CD14-positive monocyte (primary cell): ENCODE measurements around the gene SSU72. TPM values are rescaled to one million over a fixed set of nuclear protein-coding genes. Genes with fewer than 3 reads are reported as not detected.
"Not testable (repeated sequence)": the region's sequence is repeated elsewhere in the genome, so short reads cannot be mapped to it uniquely, and the experiment has no call there.

Experiments used
- DNase-seq, 3 donors: peaks; one replicate each; pipeline ENCODE4 v3.0.0-alpha.2; 2011 to 2022
- H2AFZ ChIP-seq: 2 replicates; pipeline ENCODE4 v1.6.0; 2012; ENCODE audit warnings: mild to moderate bottlenecking, low read depth, low read length, inconsistent platforms; ENCODE audit not compliant: insufficient read depth, poor library complexity, severe bottlenecking
- H3K27ac ChIP-seq, 2 donors: 1 replicate in 1 of 2; 2 replicates in 1 of 2; pipeline ENCODE4 v1.5.1; 2012 to 2013; ENCODE audit warnings: low read length in 2 of 2, control low read depth in 1 of 2, inconsistent platforms in 1 of 2, low read depth in 1 of 2, mild to moderate bottlenecking in 1 of 2
- H3K27me3 ChIP-seq, 2 donors: one replicate each; pipeline versions ENCODE4 v1.6.0 to v1.6.1; 2011 to 2013; ENCODE audit warnings: low read length in 2 of 2; ENCODE audit not compliant: control insufficient read depth in 2 of 2, insufficient read depth in 2 of 2
- H3K36me3 ChIP-seq, 2 donors: replicated peaks in 1 of 2; 1 replicate in 1 of 2; 2 replicates in 1 of 2; pipeline versions ENCODE4 v1.5.1 to v1.6.1; 2012 to 2013; ENCODE audit warnings: low read length in 2 of 2, control low read depth in 1 of 2, inconsistent platforms in 1 of 2, mild to moderate bottlenecking in 1 of 2; ENCODE audit not compliant: insufficient read depth in 2 of 2, control insufficient read depth in 1 of 2
- H3K4me1 ChIP-seq, 2 donors: 1 replicate in 1 of 2; 2 replicates in 1 of 2; pipeline versions ENCODE4 v1.5.1 to v1.6.1; 2012 to 2013; ENCODE audit warnings: low read length in 2 of 2, control low read depth in 1 of 2, inconsistent platforms in 1 of 2, mild to moderate bottlenecking in 1 of 2, moderate library complexity in 1 of 2; ENCODE audit not compliant: insufficient read depth in 2 of 2, control insufficient read depth in 1 of 2
- H3K4me2 ChIP-seq: replicated peaks from 2 replicates; pipeline ENCODE3; 2012; ENCODE audit warnings: low read length, moderate library complexity, mild to moderate bottlenecking; ENCODE audit not compliant: poor library complexity, severe bottlenecking; ENCODE audit errors: extremely low read depth
- H3K4me3 ChIP-seq, 3 experiments: fragments of 200-600 bp in 1 of 3; sonication (generic) in 1 of 3; replicated peaks in 1 of 3; 1 replicate in 2 of 3; 2 replicates in 1 of 3; pipeline ENCODE4 v1.5.1; 2011 to 2013; ENCODE audit warnings: low read length in 3 of 3, mild to moderate bottlenecking in 3 of 3, control low read depth in 2 of 3, low read depth in 2 of 3, inconsistent platforms in 1 of 3, moderate library complexity in 1 of 3
- H3K79me2 ChIP-seq: 2 replicates; pipeline ENCODE4 v1.6.0; 2012; ENCODE audit warnings: mild to moderate bottlenecking, control low read depth, inconsistent platforms, low read length, moderate library complexity; ENCODE audit not compliant: insufficient read depth
- H3K9ac ChIP-seq: 2 replicates; pipeline ENCODE4 v1.6.0; 2017; ENCODE audit warnings: low read length, mild to moderate bottlenecking; ENCODE audit not compliant: insufficient read depth, poor library complexity, severe bottlenecking
- H3K9me3 ChIP-seq, 2 donors: replicated peaks in 1 of 2; 1 replicate in 1 of 2; 2 replicates in 1 of 2; pipeline versions ENCODE4 v1.5.1 to v1.6.1; 2012 to 2013; ENCODE audit warnings: low read length in 2 of 2, control low read depth in 1 of 2; ENCODE audit not compliant: control insufficient read depth in 1 of 2, insufficient read depth in 1 of 2
- H4K20me1 ChIP-seq: 2 replicates; pipeline ENCODE4 v1.6.0; 2012; ENCODE audit warnings: mild to moderate bottlenecking, low read length, control low read depth, moderate library complexity; ENCODE audit not compliant: insufficient read depth
- H3K27ac Mint-ChIP-seq, 7 donors: one replicate each; pipeline ENCODE4 v1.8.0; 2020; ENCODE audit warnings: mild to moderate bottlenecking in 7 of 7, mixed read lengths in 7 of 7, moderate library complexity in 6 of 7, inconsistent platforms in 2 of 7
- H3K27me3 Mint-ChIP-seq, 3 donors: one replicate each; pipeline ENCODE4 v1.8.0; 2021 to 2022; ENCODE audit warnings: low read depth in 3 of 3, mild to moderate bottlenecking in 3 of 3, mixed read lengths in 3 of 3, moderate library complexity in 3 of 3, inconsistent platforms in 1 of 3
- H3K36me3 Mint-ChIP-seq, 2 donors: one replicate each; pipeline ENCODE4 v1.8.0; 2020; ENCODE audit warnings: mixed read lengths in 2 of 2, inconsistent platforms in 1 of 2, mild to moderate bottlenecking in 1 of 2
- H3K4me1 Mint-ChIP-seq: one replicate; pipeline ENCODE4 v1.8.0; 2020; ENCODE audit warnings: mild to moderate bottlenecking, mixed read lengths
- H3K4me3 Mint-ChIP-seq, 2 donors: one replicate each; pipeline ENCODE4 v1.8.0; 2020; ENCODE audit warnings: mild to moderate bottlenecking in 2 of 2, mixed read lengths in 2 of 2, moderate library complexity in 1 of 2
- H3K9me3 Mint-ChIP-seq, 7 donors: one replicate each; pipeline ENCODE4 v1.8.0; 2020 to 2022; ENCODE audit warnings: mixed read lengths in 7 of 7, mild to moderate bottlenecking in 6 of 7, moderate library complexity in 6 of 7, inconsistent platforms in 2 of 7
- WGBS: methylation state at CpG from one replicate; pipeline ENCODE4 v1.1.5; 2013; ENCODE audit warnings: missing lambda C conversion rate; ENCODE audit not compliant: insufficient coverage; 5-methylcytosine and 5-hydroxymethylcytosine counted together
- intact Hi-C, 2 donors: fragments of 100-400 bp; cut with micrococcal nuclease; formaldehyde crosslinking; loops; one replicate each; pipeline versions ENCODE4 v1.15.0 to v1.15.1; 2023
- polyA plus RNA-seq, 3 donors: library from polyadenylated mRNA; depleted of rRNA in 1 of 3; unstranded in 2 of 3; stranded (reverse) in 1 of 3; fragments of 300-500 nt in 2 of 3; fragments of >200 nt in 1 of 3; fragmentation: Illumina TruSeq in 2 of 3; gene quantifications; 1 replicate in 2 of 3; 2 replicates in 1 of 3; pipeline ENCODE4 v1.2.3, GENCODE V29; 2012 to 2021
- TF ChIP-seq, protein P1 (sequence below): fragments of 200-600 bp; IDR thresholded peaks from one replicate; pipeline ENCODE4 v1.8.0; 2022; ENCODE audit warnings: antibody characterized with exemption, mild to moderate bottlenecking

The SSU72 gene
- polyA plus RNA-seq, 3 donors: 88.1 to 168 (median 138) TPM

DNA sequence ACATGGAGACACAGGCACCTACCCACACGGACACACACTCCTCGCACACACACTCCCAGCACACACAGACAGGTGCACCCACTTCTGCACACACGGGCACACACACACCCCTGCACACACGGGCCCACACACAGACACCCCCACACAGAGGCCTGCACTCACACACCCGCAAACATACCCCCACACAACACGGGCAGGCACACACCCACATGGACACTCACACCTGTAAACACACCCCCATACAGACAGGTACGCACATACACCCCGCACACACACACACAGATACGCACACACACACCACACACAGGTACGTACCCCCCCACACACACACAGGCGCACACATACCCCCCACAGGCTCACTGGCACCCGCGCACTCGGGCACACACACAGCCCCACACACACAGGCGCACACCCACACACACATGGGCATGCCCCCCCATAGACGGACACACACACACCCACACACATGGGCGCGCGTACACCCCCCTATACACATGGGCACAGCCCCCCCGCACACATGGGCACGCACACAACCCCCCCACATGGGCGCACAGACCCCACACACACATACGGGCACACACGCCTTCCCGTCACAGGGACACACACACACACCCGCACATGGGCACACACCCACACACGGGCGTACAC, 56.6 kb downstream of the SSU72 start:
- H4K20me1 ChIP-seq: no peaks in the 10 kb centered on the region
- no peak overlapping the region for H3K9ac ChIP-seq
- no peak overlapping the region for H2AFZ ChIP-seq
- no peaks in the 10 kb centered on the region for H3K27me3 ChIP-seq
- H3K9me3 ChIP-seq: no peaks in the 10 kb centered on the region
- H3K4me3 Mint-ChIP-seq: no peak overlapping the region
- no peaks in the 10 kb centered on the region for H3K4me1 ChIP-seq
- WGBS: 96% methylated on average over 10 of the region's 28 CpGs
- intact Hi-C loops: no loop called here
- peaks cover 5% of the 10 kb centered on the region for H3K4me1 Mint-ChIP-seq
- H3K9me3 Mint-ChIP-seq: no peaks in the 10 kb centered on the region
- peaks cover 25 to 65% of the 10 kb centered on the region in 2 donors for H3K36me3 Mint-ChIP-seq
- peaks cover 4% of the 10 kb centered on the region for H3K79me2 ChIP-seq
- H3K4me2 ChIP-seq: no peak overlapping the region
- DNase-seq: no peak
- H3K27ac ChIP-seq: no peak overlapping the region
- peak overlapping the region in 2 of 7 donors; percentile 17 to 72 for H3K27ac Mint-ChIP-seq
- no peak overlapping the region for H3K4me3 ChIP-seq
- TF ChIP-seq, protein P1, sequence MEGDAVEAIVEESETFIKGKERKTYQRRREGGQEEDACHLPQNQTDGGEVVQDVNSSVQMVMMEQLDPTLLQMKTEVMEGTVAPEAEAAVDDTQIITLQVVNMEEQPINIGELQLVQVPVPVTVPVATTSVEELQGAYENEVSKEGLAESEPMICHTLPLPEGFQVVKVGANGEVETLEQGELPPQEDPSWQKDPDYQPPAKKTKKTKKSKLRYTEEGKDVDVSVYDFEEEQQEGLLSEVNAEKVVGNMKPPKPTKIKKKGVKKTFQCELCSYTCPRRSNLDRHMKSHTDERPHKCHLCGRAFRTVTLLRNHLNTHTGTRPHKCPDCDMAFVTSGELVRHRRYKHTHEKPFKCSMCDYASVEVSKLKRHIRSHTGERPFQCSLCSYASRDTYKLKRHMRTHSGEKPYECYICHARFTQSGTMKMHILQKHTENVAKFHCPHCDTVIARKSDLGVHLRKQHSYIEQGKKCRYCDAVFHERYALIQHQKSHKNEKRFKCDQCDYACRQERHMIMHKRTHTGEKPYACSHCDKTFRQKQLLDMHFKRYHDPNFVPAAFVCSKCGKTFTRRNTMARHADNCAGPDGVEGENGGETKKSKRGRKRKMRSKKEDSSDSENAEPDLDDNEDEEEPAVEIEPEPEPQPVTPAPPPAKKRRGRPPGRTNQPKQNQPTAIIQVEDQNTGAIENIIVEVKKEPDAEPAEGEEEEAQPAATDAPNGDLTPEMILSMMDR: no peak
- no peaks in the 10 kb centered on the region for H3K27me3 Mint-ChIP-seq
- H3K36me3 ChIP-seq: peaks cover 19 to 34% of the 10 kb centered on the region in 2 donors

- intact Hi-C loops, H4K20me1 ChIP-seq, H3K4me3 Mint-ChIP-seq: not testable (repeated sequence)
Measured at GRCh38 chr1:1516923-1517322, 57.7 kb downstream of the SSU72 start.

DNA sequence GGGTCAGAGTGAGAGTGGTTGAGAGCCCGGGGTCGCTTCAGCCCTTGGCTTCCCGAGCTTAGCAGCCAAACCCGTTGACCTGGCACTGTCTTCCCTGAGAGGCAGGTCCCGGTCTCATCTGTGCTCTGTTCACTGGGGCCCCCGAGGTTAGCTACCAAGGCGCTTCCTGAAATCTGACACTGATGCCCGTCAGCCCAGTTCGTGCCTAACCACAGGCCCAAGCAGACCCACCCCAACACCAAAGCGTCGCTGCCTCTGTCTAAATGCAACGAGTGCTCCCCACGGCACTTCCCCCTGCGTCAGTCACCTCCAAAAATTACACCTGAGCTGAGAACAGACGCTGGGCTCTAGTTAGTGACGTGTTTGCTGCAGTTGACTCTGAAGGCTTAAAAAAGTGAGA, 60.3 kb downstream of the SSU72 start:
- H3K27me3 ChIP-seq, H2AFZ ChIP-seq, DNase-seq, H3K27me3 Mint-ChIP-seq, H3K27ac ChIP-seq, H4K20me1 ChIP-seq, H3K9me3 ChIP-seq, H3K4me2 ChIP-seq, H3K79me2 ChIP-seq, H3K9ac ChIP-seq, intact Hi-C loops, H3K9me3 Mint-ChIP-seq, H3K4me3 ChIP-seq, H3K4me3 Mint-ChIP-seq: not testable (repeated sequence)
- WGBS: 16% methylated on average over 6 of the region's 16 CpGs
- Mint-ChIP-seq H3K4me1 (peaks cover 15% of the 10 kb centered on the region), H3K36me3 (peaks cover 16 to 31% of the 10 kb centered on the region in 2 donors), H3K27ac (peak overlapping the region in 1 of 7 donors; percentile 49)
- Histone ChIP-seq H3K36me3 (peaks cover 12 to 19% of the 10 kb centered on the region in 2 donors), H3K4me1 (peaks cover 10 to 13% of the 10 kb centered on the region in 2 donors)

More at GRCh38 chr1:1516923-1517322, 57.7 kb downstream of the SSU72 start:
- Mint-ChIP-seq H3K36me3 (peaks cover 25 to 54% of the 10 kb centered on the region in 2 donors), H3K27ac (peak overlapping the region in 1 of 7 donors; percentile 53)
- not testable (repeated sequence) for H3K4me1 ChIP-seq, DNase-seq, H3K27me3 Mint-ChIP-seq, H3K27ac ChIP-seq, H3K9ac ChIP-seq, H3K4me2 ChIP-seq, H3K4me3 ChIP-seq, H3K9me3 Mint-ChIP-seq, H3K4me1 Mint-ChIP-seq, H3K27me3 ChIP-seq, H3K79me2 ChIP-seq, H3K9me3 ChIP-seq, H2AFZ ChIP-seq
- WGBS: 96% methylated on average over 9 of the region's 14 CpGs
- H3K36me3 ChIP-seq: peaks cover 19 to 34% of the 10 kb centered on the region in 2 donors

DNA sequence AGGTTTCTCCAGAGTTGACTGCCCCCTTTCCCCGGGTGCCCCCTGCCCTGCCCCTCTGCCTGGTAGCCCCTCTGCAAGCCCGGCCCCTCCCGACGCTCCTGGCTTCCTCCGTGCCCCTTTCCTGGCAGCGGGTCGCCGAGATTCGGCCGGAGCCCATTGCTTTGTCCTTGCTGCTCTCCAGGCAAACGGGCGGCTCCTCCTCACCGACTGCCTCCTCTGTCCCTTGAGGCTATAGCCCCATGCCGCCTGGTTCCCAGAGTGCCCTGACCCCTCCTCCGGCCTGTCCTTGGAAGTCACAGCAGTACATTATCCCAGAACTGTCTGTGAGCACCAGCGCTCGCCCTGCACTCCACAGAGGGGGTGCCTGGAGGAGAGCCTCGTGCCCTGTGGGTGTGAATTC, 61.0 kb downstream of the SSU72 start:
- intact Hi-C loops: not testable (repeated sequence)

More for the DNA sequence above, 61.0 kb downstream of the SSU72 start:
- not testable (repeated sequence) for H3K9me3 ChIP-seq, DNase-seq, H3K27ac ChIP-seq, H3K79me2 ChIP-seq, H3K9me3 Mint-ChIP-seq, H3K4me3 ChIP-seq, H3K27me3 ChIP-seq, H3K9ac ChIP-seq, H3K27me3 Mint-ChIP-seq, H3K4me2 ChIP-seq, H2AFZ ChIP-seq, H4K20me1 ChIP-seq
- peak overlapping the region in 2 of 7 donors; percentile 8 to 21 for H3K27ac Mint-ChIP-seq
- H3K4me1 ChIP-seq: peaks cover 16 to 17% of the 10 kb centered on the region in 2 donors
- peaks cover 11 to 17% of the 10 kb centered on the region in 2 donors for H3K36me3 ChIP-seq
- peaks cover 13 to 27% of the 10 kb centered on the region in 2 donors for H3K36me3 Mint-ChIP-seq
- H3K4me3 Mint-ChIP-seq: peak overlapping the region in 1 of 2 donors; percentile 9
- peaks cover 18% of the 10 kb centered on the region for H3K4me1 Mint-ChIP-seq
- WGBS: no CpG with 5 or more reads among the region's 18 CpGs
